Measurements from ENCODE around the gene ADGRD2.

The ADGRD2 gene

GRCh38 chr9:124429530-124429867 is 20.8 kb upstream of the ADGRD2 start:
- DNase-seq, result no peak

- DNase-seq, result no peak
Measured at GRCh38 chr9:124436320-124436719, 13.9 kb upstream of the ADGRD2 start.

DNA sequence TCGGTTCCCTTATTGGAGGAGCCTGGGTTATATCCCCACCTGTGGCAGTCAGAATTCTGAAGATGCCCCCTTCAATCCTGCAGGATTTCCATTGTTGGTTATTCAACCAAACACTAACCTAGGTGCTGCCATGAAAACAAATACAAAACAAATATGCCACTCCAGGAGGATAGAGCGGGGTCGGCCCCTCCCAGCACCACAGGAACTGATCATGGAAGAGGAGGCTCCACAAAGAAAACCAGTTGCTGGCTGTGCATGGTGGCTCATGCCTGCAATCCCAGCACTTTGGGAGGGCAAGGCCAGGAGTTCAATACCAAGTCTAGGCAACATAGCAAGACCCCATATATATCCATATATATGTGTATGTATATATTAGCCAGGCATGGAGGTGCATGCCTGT is 13.2 kb upstream of the ADGRD2 start:
- no peak for DNase-seq

- DNase-seq, result no peak
Measured at GRCh38 chr9:124438091-124438490, 12.2 kb upstream of the ADGRD2 start.

DNA sequence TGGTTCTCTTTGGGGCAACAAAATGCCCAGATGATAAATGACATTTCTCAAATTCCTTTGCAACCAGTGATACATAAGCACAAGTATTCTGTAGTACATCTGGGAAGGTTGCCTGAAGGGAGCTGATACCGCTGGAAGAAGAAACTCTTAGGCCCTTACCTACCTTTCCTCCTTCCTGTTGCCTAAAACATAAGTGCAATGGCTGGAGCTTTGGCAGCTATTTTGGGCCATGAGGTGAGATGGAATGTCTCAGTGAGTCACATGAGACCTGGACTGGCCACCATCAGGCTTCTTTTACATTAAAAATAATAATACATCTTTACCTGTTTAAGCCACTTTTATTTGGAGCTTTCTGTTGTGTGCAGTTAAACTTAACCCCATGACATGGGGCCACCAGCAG is 11.2 kb upstream of the ADGRD2 start:
- DNase-seq, result no peak

DNA sequence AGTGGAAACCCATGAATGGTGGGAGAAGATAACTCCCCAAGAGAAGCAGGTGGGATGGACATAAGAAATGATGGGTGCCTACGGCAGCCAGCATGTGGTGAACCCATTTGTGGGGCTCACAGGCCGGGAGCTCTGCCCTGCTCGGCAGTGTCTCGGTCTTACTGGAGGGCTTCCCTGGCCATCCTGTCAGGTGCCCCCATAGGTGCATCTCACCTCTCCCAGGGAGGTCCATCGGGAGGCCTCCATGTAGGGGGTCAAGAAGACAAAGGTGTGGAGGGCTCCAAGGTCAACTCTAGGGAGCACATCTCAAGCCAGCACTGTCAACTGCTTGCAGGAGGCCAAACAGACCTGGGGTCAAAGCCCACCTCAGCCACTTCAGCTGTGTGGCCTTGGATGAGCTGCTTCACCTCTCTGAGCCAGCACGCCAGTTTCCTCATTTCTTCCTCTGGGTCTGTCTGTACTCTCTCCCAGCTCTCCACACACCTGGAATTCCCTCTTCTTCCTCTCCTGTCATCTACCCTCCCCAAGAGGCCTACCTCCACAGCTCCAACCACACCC is 10.5 kb upstream of the ADGRD2 start:
- no peak for DNase-seq

- no peak for DNase-seq
Measured at GRCh38 chr9:124440786-124441185, 9.5 kb upstream of the ADGRD2 start.

DNA sequence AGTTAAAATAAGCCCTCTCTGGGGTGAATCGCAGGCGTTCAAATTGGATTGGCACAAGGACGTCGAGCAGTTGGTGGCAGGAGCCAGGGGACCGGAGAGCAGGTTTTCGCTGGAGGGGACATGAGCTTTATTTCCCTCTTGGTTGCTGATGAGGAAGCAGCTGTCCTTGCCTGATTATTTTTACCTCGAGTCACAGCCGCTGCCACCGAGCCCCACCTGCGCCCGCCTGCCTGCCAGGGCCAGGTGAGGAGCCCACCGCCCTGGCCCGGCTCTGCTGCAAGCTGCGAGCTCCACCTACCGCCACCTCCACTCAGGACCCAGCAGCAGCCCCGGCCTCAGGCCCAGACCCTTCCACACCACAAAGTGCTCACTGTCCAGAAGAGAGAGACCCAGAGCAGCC is 9.0 kb upstream of the ADGRD2 start:
- no peak for DNase-seq

DNA sequence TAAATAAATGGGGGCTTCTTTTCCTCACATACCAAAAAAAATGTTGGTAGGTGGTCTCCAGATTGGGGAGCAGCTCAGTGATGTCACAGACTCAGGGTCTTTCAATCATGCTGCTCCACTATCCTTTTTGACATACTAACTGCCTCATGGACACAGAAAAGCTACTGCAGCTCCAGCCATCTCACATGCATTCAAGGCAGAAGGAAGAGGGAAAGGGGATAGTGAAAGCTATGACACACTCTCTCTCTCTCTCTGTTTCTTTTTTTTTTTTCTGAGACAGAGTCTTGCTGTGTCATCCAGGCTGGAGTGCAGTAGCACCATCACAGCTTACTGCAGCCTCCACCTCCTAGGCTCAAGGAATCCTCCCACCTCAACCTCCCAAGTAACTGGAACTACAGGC is 7.9 kb upstream of the ADGRD2 start:
- DNase-seq, result no peak

DNA sequence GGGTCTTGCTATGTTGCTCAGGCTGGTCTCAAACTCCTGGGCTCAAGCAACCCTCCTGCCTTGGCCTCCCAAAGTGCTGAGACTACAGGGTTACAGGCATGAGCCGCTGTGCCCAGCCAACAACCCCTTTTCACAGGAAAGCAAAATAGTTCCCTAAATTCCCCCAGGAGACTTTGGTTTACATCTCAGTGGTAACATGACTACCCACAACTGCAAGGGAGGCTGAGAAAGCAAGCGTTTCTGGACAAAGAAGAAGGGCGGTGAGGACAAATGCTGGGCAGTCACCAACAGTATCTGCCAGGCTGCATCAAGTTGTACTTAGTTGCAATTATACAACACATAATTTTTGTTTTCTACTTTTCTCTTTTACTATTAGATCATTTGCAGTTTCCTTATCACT is 7.4 kb upstream of the ADGRD2 start:
- DNase-seq, result no peak

DNA sequence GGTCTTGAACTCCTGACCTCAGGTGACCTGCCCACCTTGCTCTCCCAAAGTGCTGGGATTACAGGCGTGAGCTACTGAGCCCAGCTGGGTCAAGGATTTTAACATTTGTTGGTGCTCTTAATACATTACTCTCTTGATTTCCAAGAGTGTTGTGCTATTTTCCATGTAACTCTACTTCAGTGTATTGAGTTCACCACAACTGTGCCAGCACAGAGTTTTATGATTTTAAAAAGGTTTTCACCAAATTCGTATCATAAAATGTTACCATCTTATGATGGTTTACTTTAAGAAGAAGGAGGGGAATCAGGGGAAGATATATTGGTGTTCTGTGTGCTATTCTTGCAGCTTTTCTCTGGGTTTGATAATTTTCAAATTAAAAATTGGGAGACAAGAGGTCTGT is 6.6 kb upstream of the ADGRD2 start:
- no peak for DNase-seq

DNA sequence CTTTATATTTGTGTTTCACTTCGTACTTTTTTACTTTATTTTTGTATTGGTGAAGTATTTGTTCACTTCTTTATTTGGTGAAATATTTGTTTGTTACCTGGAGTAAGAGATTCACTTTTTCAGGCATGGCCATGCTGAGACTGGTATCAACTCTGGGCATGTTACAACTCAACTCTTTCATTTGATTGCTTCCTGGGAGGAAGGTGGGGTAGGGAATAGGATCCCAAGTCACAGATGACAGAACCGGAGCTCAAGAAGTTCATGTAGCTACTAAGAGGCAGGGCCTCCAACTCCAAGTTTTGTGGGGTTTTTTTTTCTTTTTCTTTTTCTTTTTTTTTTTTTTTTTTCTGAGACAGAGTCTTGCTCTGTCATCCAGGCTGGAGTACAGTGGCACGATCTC is 6.1 kb upstream of the ADGRD2 start:
- DNase-seq, result no peak

DNA sequence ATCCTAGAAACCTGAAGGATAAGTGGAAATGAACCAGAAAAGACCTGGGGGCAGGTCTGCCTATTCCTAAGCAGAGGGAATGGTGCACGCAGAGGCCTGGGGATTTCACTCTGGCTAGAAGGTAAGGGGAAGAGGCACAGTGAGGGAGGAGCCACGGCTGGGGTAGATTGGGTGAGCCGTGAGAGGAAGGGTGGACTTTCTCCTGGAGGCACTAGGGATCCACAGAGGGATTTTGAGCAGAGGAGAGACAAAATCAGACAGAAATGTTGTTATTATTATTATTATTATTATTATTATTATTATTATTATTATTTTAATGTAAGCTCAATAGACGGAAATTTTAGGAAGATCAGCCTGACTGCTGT is 3.0 kb upstream of the ADGRD2 start:
- no peak for DNase-seq

DNA sequence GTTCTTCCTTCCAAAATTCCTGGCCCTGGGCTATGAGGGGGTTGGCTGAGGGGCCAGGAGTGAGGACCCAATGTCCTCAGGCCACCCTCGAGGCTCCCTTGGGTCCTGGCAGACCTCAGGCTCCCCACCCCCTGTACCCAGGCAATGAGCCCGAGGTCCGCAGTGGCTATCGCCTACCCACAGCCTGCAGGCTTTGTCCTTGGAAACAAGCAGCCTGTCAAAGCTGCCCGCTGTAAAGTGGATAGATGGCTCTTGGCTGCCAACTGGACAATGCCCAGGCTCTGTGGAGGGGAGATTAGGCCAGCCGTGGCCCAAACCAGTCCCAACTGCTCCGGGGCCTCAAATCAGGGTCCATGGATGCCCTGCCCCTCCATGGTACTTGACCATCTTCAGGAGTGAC is 2.2 kb upstream of the ADGRD2 start:
- peak in 11 of 58 donors; percentile 7 to 49 (median 18) for DNase-seq

GRCh38 chr9:124449381-124450151 is 685 bp upstream of the ADGRD2 start:
- no peak for DNase-seq

DNA sequence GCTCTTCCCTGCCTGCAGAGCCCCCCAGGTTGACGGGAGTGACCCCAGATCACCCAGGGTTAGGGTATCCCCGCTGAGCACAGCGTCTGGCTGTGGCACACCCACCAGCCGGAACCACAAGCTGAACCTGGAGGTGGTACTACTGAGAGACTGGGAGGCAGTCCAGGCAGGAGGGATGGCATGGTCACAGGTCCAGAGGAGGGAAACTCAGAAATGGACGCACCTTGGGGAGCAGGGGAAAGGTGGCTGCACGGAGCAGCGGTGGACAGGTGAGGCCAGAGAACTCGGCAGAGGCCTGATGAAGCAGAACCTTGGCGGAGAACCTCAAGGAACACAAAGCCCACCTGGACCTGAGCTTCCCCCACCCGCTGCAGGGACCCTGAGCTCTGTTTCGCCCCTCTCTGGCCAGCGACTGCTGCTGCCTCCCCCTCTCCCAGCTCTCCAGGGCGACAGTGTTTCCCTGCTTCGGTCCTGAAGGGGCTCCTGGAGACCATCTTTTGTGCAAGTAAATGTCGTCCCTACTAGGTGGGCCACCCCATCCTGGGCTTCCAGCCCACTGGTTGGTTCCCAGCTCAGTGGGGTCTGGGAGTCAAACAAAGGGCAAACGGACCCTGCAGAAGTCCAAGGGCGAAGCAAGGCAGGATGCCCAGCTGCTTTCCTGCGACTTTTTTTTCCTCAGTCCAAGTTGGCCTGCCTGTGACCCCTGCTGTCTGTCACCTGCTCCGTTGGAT is 845 bp downstream of the ADGRD2 start:
- DNase-seq, result no peak

- no peak for DNase-seq
Measured at GRCh38 chr9:124452326-124452725, 2.1 kb downstream of the ADGRD2 start.

- DNase-seq, result no peak
Measured at GRCh38 chr9:124452841-124453585, 2.8 kb downstream of the ADGRD2 start.

DNA sequence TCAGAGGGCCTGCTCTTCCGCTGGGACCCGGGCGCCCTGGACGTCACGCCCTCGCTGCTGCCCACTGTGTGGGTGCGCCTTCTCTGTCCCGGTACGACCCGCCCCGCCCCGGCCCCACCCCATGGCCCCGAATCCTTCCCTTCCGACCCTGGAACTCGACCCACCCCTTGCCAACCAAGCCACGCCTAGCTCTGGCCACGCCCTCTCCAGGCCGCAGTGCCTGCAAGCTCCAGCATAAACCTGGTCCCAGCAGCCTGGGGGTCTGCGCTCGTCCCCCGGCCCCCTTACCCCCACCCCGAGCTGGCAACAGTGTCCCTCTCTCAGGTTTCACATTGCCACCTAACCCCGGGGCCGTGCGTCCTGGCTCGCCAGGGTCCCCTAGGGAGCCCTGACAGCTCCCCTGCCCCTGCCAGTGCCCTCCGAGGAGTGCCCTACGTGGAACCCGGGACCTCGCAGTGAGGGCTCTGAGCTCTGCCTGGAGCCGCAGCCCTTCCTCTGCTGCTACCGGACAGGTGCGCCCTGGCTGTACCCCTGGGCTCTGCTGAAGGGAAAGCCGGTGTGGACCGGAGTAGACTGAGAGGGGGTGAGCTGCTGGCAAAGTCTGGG is 3.4 kb downstream of the ADGRD2 start:
- DNase-seq, result no peak

GRCh38 chr9:124454296-124454695 is 4.0 kb downstream of the ADGRD2 start:
- DNase-seq, result no peak

DNA sequence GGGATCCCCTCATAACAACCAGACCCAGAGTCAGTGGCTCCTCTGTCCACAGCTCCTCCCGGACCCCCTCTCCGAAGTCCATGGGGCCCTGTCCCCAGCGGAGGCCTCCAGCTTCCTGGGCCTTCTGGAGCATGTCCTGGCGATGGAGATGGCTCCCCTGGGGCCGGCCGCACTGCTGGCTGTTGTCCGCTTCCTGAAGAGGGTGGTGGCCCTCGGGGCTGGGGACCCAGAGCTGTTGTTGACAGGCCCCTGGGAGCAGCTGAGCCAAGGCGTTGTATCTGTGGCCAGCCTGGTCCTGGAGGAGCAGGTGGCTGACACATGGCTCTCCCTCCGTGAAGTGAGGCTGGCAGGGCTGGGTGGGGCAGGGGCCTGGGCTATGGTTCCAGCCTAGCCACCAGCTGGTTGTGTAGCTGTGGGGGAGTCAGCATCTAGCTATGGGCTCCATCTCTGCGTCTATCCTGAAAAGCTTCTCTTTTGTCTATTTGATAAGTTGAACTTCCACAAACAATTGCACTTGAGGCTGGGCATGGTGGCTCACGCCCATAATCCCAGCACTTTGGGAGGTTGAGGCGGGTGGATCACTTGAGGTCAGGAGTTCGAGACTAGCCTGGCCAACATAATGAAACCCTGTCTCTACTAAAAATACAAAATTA is 4.7 kb downstream of the ADGRD2 start:
- DNase-seq, result no peak

Measured in anterior cingulate cortex (tissue), 58 donors.